Amygdala (tissue), 56 donors: ENCODE data around the gene TSSC4.

Experiments used
- DNase-seq, 56 donors: peaks; one replicate each; lab custom pipeline; 2025; lab: John Stamatoyannopoulos, UW

Gene TSSC4

DNA sequence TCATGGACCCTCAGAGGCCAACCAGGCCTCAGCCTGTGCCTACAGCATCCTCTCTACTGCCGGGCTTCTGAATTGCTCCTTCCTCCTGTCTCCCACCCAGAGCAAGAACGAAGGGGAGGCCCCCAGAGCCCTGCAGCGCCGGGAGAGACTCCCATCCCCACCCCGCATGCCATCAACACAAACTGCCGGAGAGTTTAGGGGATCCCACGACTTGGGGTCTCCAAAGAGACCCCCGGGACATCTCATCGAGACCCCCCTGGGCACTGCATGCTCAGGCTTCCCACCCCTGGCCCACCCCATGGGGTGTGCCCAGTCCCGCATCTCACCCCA is 31.7 kb upstream of the TSSC4 start:
- no peak for DNase-seq

DNA sequence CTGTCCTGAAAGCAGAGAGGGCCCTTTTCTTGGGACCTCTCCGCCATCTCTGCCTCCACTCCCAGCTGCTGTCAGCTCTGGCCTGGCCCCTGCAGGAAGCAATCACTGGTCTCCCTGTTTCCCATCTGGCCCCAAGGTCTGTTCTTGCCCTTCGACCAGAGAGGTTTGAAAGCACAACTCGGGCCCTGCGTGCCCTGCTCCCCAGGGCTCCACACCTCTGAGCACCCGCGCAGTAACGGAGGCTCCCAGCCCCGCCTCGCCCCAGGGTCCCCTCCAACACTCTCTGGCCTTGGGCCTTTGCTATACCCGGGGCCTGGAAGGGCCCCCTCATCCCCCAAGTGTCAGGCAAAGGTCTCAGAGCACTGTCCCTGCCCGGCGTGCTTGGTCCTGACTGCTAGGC is 31.2 kb upstream of the TSSC4 start:
- DNase-seq: no peak

DNA sequence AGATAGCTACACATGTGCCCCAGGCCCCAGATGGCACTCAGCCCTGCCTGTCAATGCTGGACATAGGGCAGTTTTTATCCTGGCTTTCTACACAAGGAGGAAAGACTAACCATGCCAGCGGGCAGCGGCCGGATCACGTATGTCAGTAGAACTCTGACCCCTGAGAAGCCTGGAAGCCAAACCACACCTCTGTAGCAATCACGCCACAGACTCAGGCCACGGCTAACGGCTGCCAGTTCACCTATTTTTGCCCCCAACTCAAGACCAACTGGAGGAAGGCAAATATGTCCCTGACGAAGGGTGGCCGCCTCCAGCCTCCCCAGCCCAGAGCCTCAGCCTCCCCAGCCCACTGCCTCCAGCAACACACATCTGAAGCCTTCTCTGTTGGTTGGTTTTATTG is 30.7 kb upstream of the TSSC4 start:
- DNase-seq: no peak

DNA sequence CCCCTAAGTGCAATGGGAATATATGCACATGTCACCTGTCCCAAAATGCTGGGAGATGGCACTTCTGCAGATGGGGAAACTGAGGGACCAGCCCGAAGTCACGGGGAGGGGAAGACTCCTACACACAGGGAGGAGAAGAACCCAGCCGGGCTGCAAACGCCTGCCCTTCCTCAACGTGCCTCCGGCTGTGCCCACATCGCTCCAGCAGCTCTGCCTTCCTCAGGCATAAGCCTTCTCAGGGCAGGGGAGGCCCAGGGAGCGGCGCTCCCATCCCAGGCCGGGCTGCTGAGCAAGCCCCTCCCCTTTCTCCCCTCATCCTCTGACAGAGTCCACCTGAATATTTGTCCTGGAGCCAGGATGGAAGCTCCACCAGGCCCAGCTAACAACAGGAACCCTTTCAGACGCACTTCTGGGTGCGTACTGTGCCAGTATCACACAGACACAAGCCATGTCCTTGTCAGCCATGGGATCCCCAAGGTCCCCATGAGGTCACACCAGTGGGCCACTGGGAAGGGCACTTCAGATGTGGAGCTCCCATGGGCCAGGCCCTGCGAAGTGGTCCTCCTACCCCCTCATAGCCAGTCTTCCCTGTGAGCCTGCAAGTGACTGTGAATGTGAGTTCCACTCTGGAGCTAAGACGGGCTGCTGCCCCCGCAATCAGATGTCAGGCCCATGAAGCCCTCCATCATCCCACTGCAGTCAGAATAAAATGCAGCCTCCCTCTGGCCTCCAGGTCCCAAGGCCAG is 25.9 kb upstream of the TSSC4 start:
- no peak for DNase-seq

DNA sequence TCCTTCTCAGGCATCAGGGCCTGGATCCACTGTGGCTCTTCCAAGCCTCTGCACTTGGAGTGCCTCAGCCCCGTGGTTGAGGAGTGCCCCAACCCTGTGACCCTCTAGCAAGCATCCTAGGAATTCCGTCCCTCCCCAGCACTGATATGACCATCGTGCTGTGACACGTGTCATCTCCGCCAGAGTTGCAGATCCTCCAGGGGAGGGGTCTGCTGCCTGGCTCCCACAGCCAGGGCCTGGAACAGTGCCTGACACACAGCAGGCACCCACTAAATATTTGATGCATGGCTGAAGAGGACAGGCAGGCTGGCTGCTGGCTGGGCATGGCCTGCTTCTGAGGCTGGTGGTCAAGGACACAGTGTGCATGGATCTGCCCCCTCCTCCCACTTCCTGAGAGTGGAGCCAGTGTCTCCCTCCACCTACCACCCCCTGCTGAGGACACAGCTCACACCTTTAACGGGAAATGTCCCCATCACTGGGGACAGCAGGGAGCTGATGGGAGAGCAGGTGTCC is 25.2 kb upstream of the TSSC4 start:
- DNase-seq: no peak

DNA sequence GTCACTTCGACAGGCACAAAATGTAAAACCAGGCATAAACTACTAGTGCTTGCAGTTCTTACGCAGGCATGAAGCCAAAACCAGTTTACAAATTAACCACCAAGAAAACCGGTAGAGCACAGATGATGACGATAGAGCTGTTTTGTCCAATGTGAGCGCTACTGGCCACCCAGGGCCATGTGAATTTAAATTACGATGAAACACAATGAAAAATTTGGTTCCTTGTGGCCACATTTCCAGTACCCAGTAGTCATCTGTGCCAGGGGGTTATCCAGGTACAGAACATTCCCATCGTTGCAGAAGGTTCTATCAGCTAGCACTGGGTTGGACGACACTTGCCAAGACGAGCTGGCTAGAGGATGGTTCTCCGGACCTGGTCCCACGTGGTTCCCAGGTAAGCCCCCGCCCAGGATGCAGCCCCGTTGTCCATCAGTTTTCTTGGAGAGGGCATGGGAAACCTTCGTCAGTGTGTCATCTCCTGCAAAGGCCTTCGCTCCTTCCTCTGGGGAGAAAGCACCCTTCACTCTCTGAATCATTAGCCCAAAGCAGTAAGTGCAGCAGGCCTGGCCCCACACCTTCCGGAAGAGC is 24.5 kb upstream of the TSSC4 start:
- no peak for DNase-seq

DNA sequence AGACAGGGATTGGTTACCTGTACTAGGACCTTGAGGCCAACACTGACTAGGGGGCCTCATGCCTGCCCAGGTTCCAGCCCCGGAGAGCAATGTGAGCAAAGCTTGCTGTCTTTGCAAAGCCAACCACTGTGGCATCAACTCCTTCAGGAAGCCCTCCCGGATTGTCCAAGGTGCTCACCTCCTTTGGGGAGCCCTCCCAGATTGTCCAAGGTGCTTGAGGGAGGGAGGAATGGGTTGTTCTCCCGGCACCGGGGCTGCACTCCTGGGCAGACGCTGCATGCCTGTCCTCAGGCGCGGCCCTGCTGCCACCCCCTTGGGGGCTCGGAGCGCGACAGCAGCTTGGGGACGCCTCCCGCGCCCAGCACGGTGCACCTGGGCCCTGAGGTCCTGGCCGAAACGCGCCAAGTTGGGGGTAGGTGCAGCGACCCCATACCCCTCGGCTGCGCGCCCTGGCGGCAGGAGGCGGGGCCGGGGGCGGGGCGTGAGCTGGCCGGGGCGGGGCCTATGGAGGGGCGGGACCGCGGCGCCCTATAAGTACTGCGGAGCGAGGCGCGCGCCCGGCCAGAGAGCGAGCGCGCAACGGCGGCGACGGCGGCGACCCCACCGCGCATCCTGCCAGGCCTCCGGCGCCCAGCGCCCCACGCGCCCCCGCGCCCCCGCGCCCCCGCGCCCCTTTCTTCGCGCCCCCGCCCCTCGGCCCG is 23.6 kb upstream of the TSSC4 start, which contains the start of gene CD81:
Gene CD81 (plus strand): TSS at position 560 of the 701 bp plus-strand sequence. CDS start 240 bp downstream, outside the sequence.
- DNase-seq: peak in 28 of 56 donors; percentile 22 to 79 (median 51)

DNA sequence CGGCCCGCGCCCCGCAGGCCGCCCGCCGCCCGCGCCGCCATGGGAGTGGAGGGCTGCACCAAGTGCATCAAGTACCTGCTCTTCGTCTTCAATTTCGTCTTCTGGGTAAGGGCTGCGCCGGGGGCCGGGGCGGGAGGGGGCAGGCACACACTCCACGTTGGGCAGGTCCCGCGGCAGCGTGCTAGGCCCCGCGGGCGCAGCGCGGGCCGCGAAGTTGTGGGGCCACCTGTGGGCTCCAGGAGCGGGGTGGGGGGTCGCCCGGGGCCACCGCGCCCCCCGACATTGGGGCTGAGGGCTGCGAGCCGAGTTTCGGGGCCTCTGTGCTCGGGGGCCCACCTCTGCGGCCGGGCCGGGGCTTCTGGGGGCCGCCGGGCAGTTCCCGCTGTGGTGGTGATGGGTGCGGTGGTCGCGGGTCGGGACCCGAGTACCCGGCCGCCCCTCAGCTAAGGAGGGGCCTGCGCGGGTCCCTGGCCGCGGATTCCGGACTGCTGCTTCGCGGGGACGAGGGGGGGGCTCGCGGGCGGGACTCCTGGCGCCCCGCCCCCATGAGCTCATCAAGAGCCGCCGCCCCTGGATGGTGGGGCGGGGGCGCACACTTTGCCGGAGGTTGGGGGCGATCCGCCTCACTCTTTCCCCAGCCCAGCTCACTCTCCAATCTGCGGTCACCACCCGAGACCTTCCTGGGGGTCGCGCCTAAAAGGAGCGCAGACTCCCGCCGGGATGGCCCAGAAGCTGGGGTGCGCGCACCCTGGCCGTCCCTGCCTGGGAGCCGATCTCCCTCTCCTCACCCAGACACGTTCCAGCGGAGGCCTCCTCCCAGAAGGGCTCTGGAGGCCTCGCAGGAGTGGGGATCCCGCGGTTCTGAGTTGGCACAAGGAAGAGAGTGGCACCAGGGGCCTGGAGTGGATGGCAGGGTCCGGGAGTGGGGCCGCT is 22.8 kb upstream of the TSSC4 start:
- DNase-seq: peak in 24 of 56 donors; percentile 14 to 78 (median 50)

DNA sequence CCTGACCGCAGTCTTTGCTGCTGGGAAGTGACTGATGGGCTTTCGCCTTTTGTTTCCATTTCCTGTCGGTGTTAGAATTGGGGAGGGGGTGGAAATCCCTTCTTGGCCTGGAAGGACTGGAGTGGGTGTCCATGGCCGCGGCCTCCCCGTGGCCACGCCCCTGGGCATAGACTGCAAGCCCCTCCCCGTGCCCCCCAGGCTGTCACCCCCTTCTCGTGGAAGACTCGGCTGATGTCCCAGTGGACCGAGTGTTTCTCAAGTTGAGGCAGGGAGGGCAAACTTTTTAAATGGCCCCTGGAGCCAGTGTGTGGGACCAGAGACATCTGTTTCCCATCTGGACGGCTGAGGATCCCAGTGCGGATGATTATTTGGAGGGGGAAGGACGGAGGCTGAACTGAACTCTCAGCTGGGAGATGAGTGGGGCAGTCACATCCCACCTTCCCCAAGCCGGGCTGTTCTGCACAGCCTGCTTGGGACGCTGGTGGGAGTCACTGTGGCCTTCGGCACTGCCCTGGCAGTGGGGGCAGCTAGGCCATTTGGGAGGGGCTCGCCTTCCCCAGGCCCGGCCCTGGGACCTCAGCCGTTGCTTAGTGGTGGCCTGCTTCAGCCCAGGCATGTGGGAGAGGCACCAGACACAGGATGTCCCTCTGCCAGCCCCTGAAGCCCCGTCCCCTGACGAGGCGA is 21.9 kb upstream of the TSSC4 start:
- DNase-seq: no peak

DNA sequence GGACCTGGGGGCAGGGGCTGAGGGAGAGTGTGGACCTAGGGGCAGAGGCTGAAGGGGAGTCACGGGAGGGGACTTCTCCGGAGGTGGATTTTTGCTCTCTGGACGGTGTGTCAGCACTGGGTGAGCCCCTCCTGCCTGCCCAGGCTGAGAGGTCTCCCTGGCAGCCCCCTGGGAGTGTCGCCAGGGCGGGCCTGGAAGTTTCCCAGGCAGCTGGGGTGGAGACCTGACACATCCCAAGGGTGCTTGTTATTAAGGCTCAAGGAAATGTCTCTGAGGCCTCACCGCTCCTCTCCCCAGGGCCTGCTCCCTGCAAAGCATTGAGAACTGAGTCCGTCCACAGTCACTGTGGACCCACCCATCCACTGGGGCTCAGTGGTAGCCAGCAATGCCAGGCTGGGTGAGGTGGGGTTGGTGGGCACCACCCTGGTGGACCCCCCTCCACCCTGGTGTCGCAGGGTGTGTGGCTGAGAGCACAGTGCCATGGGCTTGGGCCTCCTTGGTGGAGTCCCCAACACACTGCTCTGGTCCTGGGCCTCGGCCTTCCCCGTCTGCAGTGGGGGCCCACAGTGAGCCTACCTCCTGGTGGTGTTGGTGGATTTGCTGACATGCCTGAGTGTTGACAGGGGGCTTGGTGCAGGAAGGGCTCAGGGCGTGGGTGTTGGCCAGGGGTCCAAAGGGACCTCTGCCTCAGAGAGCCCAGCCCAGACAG is 20.9 kb upstream of the TSSC4 start:
- no peak for DNase-seq

DNA sequence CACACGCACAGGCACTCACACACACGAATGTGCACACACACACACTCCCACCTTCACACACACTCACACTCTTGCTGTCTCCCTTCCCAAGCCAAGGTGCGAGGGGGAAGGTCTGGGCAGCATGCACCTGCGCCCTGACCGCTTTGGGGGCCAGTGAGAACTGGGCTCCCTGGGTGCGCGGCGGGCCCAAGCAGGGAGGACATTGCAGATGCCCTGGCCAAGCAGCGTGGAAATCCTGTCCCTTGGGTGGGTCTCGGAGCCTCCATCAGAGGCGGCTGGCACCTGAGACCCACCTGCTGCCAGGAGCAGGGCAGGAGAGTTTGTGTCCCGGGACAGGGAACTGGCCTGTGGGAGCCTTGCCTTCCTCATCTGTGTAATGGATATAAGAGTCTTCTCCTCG is 20.2 kb upstream of the TSSC4 start:
- DNase-seq: no peak

DNA sequence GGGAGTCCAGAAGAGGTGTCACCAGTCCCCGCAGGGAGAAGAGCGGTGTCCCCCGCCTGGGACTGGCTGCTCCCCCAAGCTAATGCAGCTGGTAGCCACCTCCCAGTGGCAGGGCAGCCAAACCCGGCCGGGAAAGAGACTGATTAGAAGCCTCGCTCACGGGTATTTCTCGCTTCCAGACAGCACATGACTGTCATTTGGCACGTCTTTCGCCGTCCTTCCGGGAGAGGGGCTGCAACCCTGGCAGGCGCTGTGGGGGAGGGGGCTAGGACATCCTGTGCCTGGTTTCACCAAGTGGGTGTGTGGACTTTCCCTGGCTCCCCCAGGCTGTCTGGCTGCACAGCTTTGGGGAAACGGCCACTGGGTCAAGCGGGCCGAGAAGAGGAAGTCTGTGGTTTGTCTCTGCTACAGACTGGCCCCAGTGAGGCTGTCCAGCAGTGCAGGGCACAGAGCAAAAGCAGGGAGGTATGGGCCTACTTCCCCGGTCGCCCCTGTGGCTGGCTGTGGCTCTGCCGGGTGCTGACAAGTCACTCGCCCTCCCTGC is 19.7 kb upstream of the TSSC4 start:
- DNase-seq: peak in 32 of 56 donors; percentile 25 to 75 (median 54)

DNA sequence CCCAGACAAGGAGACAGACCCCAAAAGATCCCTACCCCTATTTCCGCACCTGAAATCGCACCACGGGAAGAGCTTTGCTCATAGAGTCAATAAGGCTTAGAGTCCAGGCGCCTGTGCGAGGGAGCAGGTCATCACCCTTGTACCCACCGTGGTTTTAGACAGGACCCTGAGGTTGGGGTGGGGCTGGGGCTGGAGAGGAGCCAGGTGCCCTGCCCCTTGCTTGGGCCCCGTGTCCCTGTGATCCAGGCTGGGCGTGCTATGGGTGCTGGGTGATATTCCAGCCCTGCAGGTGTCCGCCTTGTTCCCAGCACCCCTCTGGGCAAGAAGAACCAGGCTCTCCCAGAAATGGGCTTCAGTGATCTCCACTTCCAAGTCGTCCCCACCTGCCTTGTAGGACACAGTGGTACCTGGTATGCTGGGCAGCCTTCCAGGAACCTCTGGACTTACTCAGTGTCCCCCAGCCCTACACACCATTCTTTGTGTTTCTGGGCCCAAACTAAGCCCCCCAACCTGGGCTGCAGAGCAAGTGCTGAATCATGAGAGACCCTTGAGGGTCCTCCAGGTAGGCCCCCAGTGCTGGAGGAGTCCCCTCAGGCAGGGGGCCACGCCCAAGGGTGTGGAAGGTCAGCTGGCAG is 18.9 kb upstream of the TSSC4 start:
- no peak for DNase-seq

DNA sequence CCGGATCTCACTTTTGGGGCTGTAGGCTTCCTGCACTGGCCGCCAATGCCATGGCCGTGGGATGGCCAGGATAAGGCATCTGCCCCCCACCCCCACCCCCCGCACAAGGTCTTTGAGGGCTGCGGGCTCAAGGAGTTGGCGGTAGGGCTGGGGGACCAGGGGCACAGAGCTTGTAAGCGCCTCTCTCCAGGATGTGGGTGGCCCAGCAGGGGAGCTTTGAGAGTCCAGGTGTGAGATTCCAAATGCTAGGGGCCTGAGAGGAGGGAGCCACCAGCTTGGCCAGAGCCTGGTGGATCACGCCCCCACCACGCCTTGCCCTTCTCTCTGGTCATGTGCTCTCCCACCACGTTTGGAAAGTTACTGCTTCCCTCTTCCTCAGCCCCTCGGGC is 18.4 kb upstream of the TSSC4 start:
- peak in 1 of 56 donors; percentile 15 for DNase-seq

DNA sequence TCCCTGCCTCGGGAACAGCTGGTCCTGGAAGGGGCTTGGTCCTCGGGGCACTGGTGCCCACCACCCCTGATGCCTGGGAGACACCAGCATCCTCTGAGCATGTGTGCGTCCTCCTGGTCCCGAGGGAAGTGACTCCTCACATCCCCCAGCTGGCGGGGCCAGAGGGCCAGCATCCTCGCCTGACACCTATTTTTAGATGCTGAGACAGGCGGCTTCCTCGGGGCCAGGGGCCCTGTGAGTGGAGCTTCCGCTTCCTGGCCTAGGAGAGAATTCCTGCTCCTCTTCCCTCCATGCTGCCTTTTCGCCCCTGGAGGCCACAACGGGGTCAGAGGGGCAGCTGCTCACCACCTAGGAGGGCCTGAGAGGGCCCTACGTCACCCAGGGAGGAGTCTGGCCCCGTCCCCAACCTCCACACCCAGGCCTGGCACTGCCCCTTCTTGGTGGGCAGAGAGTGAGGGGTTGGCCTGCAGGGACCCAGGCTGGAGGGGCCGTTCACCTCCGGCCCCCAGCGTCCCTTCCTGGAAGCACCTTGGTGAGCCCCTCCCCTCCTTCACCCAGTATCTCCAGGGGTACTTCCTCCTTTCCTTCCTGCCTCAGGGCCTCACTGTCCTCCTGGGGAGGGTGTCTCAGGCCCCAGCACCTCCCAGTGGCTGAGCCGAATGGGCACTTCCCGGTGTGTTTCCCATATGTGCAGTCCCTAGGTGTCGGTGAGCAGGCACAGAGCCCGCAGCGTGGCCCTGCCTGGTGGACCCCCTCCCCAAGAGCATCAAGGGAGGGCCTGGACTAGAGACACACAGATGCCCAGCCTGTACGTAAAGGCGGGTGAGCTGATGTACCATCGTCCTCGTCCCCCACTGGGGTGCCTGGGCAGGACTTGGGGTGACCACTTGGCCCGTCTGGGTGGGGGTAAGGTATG is 17.4 kb upstream of the TSSC4 start:
- peak in 11 of 56 donors; percentile 29 to 52 (median 33) for DNase-seq

DNA sequence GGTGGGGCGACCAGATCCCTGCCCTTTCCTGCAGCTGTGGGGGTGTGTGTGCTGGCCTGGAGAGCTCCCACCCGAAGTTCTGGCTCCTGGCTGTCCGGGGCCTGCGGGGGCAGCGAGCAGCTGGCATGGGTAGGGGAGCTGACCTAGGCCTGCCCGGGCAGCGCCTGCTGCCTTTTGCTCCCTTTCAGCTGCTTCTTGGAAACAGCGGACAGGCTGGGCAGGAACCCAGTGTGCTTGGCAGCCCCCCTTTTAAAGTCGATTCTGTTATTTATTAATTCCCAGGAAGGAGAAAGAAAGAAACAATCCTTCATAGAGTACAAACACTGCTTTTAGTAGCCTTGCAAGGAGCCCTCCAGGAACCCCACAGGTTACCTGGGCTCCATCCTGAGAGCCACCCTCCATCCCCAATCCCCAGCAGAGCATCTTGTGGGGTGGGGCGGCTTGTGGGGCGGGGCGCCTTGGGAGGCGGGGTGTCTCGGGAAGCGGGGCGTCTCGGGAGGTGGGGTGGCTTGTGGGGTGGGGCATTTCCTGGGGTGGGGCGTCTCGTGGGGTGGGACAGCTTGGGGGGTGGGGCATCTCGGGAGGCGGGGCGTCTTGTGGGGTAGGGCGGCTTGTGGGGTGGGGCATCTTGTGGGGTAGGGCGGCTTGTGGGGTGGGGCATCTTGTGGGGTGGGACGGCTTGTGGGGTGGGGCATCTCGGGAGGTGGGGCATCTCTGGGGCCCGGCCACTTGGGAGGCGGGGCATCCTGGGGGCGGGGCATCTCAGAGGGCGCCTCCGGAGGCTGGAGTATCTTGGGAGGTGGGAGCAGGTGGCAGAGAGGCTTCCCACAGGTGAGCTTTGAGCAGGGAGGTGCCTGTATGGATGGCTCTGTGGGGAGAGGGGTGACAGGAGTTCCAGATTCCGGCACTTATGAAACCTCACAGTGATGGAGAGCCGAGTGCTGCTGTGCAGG is 16.4 kb upstream of the TSSC4 start:
- DNase-seq: peak in 22 of 56 donors; percentile 28 to 70 (median 45)
